ENCODE results near the gene ATE1.

DNA sequence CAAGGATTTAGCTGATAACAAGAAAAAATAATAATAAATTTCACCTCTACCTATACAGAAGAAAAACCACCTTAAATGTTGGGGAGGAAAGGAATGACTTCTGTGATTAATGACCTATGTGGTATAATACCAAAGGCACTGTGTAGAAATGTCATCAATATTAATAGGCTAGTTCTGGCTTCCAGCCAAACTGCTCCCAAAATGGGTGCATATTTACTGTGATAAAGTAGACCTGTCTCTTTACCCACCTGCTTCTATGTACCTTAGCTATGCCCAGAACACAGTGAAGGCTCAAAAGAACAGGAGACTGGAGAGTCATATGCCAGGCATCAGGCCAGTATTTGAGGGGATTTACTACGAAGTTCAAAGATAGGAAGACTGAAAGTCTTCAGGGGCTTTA is 76.0 kb downstream of the ATE1 start:
- TF ChIP-seq TCF7 (IDR thresholded peaks at IDR 0.05; ENCODE audit: borderline replicate concordance): no peak
- no peak for TF ChIP-seq TCF3 (IDR thresholded peaks at IDR 0.05; ENCODE audit: borderline replicate concordance, insufficient read depth, low read depth, low read length)
- TF ChIP-seq, protein P1, sequence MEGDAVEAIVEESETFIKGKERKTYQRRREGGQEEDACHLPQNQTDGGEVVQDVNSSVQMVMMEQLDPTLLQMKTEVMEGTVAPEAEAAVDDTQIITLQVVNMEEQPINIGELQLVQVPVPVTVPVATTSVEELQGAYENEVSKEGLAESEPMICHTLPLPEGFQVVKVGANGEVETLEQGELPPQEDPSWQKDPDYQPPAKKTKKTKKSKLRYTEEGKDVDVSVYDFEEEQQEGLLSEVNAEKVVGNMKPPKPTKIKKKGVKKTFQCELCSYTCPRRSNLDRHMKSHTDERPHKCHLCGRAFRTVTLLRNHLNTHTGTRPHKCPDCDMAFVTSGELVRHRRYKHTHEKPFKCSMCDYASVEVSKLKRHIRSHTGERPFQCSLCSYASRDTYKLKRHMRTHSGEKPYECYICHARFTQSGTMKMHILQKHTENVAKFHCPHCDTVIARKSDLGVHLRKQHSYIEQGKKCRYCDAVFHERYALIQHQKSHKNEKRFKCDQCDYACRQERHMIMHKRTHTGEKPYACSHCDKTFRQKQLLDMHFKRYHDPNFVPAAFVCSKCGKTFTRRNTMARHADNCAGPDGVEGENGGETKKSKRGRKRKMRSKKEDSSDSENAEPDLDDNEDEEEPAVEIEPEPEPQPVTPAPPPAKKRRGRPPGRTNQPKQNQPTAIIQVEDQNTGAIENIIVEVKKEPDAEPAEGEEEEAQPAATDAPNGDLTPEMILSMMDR (IDR thresholded peaks at IDR 0.05 in 2 of 3, conservative IDR thresholded peaks at IDR 0.05 in 1 of 3; ENCODE audit: control insufficient read depth in 2 of 3, extremely low read depth in 1 of 3, insufficient read depth in 1 of 3, low read depth in 3 of 3, low read length in 3 of 3): no peak
- TF ChIP-seq EP300 (IDR thresholded peaks at IDR 0.05; ENCODE audit: borderline replicate concordance in 1 of 2, control insufficient read depth in 1 of 2, low read depth in 2 of 2, low read length in 2 of 2): no peak

Measured in GM12878 (cell line).